HG02870 (cell line): ENCODE measurements around the gene D2HGDH.
"Not testable (repeated sequence)": the region's sequence is repeated elsewhere in the genome, so short reads cannot be mapped to it uniquely, and the experiment has no call there.

ENCODE experiments used
- ATAC-seq: cut with Tn5 transposase; IDR thresholded peaks from one replicate; pipeline ENCODE4 v1.9.1; 2021; ENCODE audit warnings: mild to moderate bottlenecking, moderate library complexity; ENCODE audit not compliant: unreplicated experiment

The D2HGDH gene

GRCh38 chr2:241817821-241818215 is 83.4 kb downstream of the D2HGDH start:
- not testable (repeated sequence) for ATAC-seq
